HG02884 (cell line): ENCODE data around the gene PROK1.

Experiments used
- ATAC-seq: cut with Tn5 transposase; IDR thresholded peaks from one replicate; pipeline ENCODE4 v1.9.1; 2021; ENCODE audit warnings: mild to moderate bottlenecking, moderate library complexity; ENCODE audit not compliant: unreplicated experiment

PROK1 gene

GRCh38 chr1:110487726-110488125 lies 36.8 kb downstream of the PROK1 start:
- ATAC-seq, result no peak

DNA sequence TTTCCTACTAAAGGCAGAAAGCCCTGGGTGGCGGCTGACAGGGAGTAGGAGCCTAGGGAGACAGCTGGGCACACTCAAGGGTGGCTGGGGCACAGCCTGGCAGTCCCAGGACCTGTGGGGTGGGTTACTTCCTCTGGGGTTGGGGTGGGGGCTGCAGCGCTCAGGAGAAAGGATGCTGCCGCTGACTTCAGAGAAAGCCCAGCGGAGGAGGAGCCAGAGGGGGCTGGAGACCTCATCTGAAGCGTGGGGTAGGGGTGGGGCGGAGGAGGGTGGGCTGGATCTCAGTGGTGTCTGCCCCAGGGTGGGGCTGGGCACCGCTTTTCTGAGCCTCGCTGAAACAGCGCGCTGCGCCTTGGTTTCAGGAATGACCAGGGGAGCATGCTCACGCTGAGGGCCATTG lies 37.2 kb downstream of the PROK1 start:
- no peak for ATAC-seq

DNA sequence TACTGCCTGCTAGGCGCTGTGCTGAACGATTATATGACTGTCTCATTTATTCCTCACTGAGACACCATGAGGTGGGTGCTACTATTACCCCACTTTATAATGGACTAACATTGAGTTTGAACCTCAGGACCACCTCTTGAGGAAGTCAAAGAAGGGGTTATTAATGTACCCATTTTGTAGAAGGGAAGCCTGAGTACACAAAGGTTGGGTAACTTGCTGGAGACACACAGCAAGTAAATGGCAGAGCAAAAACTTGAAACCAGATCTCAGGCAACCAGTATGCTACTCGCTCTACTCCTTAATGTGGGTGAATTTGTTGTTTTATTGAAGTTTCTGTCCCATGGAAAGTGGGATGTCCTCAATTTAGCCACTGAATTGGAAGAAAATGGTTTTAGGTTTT lies 37.9 kb downstream of the PROK1 start:
- no peak for ATAC-seq

- ATAC-seq, result no peak
Measured at GRCh38 chr1:110489406-110489805, 38.5 kb downstream of the PROK1 start.

- ATAC-seq, result no peak
Measured at GRCh38 chr1:110489973-110490542, 39.1 kb downstream of the PROK1 start.

GRCh38 chr1:110490791-110491451 lies 40.0 kb downstream of the PROK1 start:
- no peak for ATAC-seq

- no peak for ATAC-seq
Measured at GRCh38 chr1:110492573-110492972, 41.6 kb downstream of the PROK1 start.

- ATAC-seq, result no peak
Measured at GRCh38 chr1:110493059-110493699, 42.2 kb downstream of the PROK1 start.

DNA sequence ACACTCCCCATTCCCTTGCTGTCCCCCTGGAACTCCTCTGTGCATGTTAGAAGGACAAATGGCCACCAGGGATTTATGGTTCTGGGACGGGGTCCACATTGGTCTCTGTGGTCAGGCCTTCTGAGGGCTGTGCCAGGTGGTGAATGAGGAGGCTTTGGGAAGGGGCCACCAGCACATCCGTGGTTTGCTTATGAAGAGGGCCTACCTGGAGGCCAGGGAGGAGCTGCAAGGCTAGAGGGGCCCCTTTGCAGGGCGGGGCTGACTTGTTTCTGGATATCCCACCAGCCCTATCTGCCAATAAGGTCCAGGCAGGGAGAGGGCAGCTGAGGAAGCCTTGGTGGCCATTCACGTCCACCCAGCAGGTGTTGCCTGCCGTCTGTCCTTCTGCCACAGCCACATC lies 43.1 kb downstream of the PROK1 start:
- no peak for ATAC-seq

DNA sequence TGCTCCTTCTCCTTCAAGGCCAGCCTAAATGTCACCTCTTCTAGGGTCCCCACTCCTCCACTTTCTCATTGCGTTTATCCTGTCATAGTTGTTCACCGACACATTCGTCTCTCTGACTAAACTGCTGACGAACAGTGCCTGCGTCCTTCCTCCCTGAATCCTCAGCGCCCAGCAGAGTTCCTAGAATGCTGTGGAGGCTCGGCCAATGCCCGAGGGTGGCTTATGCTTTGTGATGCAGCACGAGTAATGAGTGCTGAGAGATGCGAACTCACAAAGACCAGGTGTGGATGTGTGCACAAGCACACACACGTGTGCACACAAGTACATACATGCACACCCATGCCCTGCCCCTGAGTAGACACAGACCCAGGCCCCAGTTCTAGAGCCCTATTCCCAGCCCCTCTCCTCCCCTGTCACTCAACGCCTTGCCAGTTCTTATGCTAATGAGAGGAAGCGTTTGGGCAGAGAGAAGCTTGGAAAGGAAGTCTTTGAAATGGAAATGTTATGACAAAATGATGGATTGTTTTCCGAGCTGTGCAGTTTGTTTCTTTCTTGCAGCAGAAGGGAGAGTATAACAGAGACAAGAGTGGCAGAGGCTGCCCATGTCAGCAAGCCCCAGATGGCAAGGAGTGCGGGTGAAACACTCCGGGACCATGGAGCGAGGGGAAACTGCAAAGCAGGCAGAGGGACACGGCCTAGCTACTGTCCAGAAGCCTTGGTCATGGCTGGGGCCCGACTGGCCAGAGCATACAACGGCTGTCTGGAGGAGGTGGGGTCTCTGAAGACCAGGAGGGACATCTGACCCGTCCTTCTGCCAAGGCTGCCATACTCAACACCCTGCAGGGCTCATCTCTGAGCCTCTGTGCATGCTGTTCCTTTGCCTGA lies 43.8 kb downstream of the PROK1 start:
- ATAC-seq, result no peak

GRCh38 chr1:110495926-110496600 lies 45.1 kb downstream of the PROK1 start:
- ATAC-seq, result no peak

- no peak for ATAC-seq
Measured at GRCh38 chr1:110498270-110498669, 47.3 kb downstream of the PROK1 start.

- no peak for ATAC-seq
Measured at GRCh38 chr1:110501488-110502132, 50.7 kb downstream of the PROK1 start.

DNA sequence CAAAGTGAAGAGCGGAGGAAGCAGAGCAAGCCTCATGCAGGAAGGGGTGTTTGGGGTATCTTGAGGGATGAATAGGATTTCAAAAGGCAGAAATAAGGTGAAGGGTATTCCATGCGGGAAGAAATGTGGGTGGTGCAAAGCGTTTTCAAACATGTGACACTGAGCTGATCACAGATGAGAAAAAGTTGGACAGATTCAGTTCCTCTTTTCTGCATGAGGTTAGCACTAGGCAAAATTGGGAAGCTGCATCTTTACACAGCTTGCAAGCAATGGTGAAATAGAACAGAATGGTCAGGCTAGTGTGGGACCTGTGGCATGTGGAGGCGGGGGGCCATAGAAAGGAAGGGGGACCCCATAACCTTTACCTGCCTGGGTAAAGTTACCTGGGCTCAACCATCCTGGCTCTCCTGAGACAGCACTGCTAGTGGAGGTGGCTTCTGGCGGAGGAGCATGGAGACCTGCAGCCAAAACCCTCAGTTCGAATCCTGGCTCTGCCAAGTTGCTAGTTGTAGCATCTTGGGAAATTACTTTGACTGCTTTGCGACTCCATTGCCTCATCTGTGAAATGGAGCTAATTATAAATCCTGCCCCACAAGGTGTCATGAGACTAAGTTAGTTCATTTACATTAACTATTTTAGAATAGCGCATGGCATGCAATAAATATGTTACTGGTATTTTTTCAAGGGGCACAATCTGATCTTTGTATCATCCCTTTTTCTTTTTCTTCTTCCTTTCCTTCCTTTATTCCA lies 51.6 kb downstream of the PROK1 start:
- no peak for ATAC-seq

DNA sequence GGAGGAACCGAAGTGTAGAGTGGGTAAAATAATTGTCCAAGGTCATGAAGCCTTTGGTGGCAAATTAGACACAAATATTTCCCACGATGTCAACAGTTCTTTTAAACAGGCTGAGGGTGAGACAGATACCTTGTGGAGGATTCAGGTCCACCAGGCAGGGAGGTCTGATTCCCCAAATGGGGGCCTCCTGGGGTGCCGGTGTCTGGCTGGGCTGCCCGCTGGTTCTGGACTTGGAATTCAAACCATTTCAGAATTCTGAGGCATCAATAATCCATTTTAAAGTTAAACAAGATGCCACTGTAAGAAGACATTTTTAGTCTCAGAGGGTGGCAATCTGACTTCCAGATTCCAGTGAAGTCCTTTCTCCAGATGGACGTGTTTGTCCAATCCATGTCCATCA lies 52.5 kb downstream of the PROK1 start:
- no peak for ATAC-seq

GRCh38 chr1:110504226-110504625 lies 53.3 kb downstream of the PROK1 start:
- no peak for ATAC-seq

DNA sequence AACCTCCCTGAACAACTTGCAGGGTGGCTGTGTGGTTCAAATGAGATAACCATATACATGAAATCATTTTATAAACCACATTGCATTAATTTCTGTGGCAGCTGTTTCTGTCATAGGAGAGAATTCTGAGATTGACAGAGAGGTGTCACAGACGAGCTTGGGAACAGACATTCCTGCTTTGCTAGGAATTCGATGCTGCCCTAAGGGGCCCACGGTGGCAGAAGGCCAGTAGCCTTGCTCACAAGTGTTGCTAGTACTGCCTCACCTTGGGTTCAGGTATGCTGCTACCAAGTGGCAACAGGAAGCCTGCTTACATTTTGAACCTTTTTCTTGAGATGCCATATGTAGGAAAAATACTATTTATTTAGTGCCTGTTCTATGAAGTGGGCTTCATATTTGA lies 54.6 kb downstream of the PROK1 start:
- no peak for ATAC-seq

- ATAC-seq, result no peak
Measured at GRCh38 chr1:110506541-110506940, 55.6 kb downstream of the PROK1 start.
